ENCODE measurements around the gene PCGF2.

Gene PCGF2

DNA sequence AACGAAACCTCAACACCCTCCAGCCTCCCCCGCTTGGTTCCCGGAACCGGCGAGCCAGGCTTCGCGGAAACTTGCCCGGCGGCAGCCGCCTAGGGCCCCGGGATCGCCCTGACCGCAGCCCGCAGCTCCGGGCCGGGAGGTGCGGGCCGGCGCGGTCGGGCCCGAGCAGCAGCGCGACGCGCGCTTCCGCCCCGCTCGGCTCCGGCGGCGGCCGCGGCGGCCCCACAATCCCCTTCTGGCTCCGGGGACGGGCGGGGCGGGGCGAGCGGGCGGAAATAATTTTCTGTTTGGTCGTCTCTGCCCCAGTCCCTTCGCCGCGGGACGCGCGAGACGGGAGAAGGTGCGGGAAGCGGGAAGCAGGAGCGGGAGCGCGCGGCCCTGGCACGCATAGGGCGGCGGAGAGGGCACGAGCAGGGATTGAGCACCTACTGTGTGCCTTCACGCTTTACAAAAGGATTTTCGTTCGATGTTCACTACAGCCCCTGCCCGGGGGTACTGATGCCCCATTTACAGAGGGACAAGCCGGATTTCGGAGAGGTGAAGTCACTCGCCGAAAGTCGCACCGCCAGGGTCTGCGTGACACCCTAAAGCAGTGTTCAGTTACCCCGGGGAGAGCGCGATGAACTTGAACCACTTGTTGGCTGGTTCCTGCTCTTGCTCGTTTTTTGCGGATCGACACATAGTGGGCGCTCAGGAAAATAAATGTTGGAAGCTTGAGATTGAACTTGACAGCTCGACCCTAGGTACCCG, 45.8 kb downstream of the PCGF2 start:
- peak; percentile 89 for DNase-seq

DNA sequence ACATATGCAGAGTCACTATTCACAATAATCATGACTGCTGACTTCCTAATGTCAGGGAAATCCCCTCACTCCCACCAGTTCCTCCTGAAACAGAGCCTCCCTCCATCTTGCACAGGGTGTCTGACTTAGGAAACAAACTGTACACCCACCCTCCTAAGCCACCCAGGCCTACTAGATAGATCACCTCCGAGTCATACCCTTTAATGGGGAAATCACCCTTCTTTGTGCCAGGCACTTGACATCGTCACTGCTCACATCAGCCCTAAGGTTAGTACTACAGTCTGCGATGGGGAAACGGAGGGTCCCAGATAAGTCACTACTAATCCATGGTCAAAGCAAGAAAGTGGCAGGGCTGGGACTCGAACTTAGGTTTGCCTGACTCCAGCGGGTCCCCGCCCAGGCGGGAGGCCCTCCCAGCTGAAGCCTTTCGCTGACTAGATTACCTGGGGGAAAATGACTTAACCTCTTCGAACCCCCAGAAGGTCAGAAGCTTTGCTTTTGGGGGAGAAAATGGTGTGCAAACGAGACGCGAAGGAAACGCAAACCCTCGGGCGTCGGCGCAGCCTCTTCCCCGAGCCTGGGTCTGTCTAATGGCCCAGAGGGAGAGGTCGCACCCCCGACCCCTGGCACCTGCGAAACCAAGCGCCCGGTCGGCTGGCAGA, 46.5 kb downstream of the PCGF2 start:
- DNase-seq, result peak; percentile 87

DNA sequence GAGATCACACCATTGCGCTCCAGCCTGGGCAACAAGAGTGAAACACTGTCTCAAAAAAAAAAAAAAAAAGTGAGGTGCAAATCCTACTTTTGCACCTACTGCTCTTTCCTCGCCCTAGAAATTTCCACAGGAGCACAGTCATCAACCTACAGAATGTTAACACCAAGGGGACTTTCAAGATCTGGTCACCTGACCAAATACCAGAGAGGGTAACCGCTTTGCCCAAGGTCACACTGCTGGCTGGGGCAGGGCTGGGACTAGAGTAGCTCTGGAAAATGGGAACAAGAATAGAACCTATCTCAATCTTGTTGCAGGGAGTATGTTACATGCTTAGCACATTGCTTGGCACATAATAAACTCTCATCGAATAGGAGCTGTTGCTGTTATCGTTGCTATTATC, 49.4 kb downstream of the PCGF2 start:
- DNase-seq, result no peak

DNA sequence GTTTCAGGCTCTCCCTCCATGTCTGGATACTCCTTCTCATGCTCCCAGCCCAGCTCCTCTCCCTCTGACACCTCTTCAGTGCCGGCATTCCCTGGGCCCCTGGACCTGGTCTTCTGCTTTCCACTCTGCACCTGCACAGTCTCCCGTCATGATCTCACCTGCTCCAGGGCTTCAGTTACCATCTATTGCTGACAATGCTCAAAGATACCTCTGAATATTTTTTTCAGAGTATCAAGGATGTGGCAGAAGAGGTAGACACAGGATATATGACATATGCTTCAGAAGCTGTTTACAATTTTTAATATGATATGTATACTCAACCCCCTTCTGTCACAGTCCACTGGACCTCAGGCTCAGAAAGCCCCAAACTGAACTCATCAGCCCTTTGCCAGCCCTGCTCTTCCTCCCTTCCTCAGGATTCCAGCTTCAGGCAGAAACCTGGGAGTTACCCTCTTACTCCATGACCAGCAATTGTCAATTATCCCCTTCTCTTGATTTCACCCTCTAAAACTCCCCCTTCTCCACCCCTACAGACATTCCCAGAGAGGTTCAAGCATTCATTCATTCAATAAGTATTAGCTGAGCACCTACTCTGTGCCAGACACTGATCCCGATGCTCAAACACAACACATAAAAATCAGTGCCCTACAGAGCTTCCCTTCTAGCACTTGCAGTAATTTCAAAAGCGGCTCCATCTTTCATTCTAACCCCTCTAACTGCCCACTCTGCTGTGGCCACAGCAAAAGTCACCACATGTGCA, 50.9 kb downstream of the PCGF2 start:
- no peak for DNase-seq

- no peak for DNase-seq
Measured at GRCh38 chr17:38693700-38694329, 54.3 kb downstream of the PCGF2 start.

DNA sequence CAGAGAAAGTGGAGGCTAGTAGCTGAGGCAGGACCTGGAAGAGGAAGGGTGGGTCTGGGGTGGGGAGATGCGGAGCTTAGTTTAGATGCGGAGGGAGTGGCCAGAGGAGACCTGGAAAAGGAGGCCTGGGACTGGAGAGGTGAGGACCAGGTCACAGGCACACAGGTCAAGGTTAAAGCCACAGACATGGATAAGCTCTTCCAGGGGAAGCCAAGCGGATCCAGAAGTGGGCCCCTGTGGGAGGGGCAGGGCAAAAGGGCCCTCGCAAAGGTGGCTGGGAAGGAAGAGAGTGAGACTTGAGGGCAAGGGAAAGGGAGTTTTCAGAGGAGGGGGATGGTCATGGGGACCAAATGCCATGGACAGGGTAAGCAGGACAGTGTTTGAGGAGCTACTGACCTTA, 57.0 kb downstream of the PCGF2 start:
- no peak for DNase-seq

- DNase-seq, result no peak
Measured at GRCh38 chr17:38690386-38690785, 57.8 kb downstream of the PCGF2 start.

- no peak for DNase-seq
Measured at GRCh38 chr17:38687286-38687685, 60.9 kb downstream of the PCGF2 start.

DNA sequence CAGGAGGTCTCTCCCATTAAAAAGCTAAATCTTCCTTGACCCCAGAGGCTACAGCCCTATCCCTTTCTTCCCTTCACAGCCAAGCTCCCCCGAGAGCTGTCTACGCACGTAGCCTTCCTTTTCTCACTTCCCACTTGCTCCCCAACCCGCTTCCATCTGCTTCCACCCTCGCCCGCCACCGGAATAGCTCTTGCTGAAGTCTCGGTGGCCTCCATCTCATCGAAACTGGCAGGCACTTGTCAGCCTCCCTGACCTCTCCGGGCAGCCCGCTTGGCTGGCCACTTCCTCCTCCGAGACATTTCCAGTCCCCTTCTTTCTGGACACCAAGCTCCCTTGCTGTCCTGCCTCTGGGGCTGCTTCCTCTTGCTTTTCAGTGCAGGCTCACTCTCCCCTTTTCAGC, 62.6 kb downstream of the PCGF2 start:
- no peak for DNase-seq

All from activated CD4-positive, alpha-beta T cell treated with anti-CD3 and anti-CD28 coated beads, Interleukin-2, Interleukin-6, amounts not matched to agents 100 ng/mL and 50 ng/mL, durations not matched to agents 16 hours and 8 hours (primary cell).